Daoy (cell line): ENCODE data around the gene HCAR1. TPM values are rescaled to one million over a fixed set of nuclear protein-coding genes. Genes with fewer than 3 reads are reported as not detected.
A peak's percentile ranks its signal among the peaks of the same experiment; 100 is the strongest.
"Not testable (repeated sequence)": the region's sequence is repeated elsewhere in the genome, so short reads cannot be mapped to it uniquely, and the experiment has no call there.

ENCODE experiments used
- DNase-seq: peaks from one replicate; pipeline ENCODE4 v3.0.0-alpha.2; 2015; ENCODE audit warnings: low read depth
- total RNA-seq: library from RNA; depleted of rRNA; stranded (reverse); fragments of >200 nt; shearing (Covaris generic); gene quantifications from 2 replicates; pipeline ENCODE4 v1.2.3, GENCODE V29; 2014; rRNA removed

Gene HCAR1
- 0.03 and 0.23 TPM in 2 replicates for total RNA-seq

- peak; percentile 35 for DNase-seq
These were observed at the start of gene HCAR1 for GRCh38 chr12:122730215-122731014. Gene HCAR1 (minus strand): TSS chr12:122730844. CDS start chr12:122730339, 505 bp downstream.

GRCh38 chr12:122757568-122757967 lies 26.9 kb upstream of the HCAR1 start:
- DNase-seq, result no peak

GRCh38 chr12:122754790-122755189 lies 24.1 kb upstream of the HCAR1 start:
- DNase-seq, result no peak

DNA sequence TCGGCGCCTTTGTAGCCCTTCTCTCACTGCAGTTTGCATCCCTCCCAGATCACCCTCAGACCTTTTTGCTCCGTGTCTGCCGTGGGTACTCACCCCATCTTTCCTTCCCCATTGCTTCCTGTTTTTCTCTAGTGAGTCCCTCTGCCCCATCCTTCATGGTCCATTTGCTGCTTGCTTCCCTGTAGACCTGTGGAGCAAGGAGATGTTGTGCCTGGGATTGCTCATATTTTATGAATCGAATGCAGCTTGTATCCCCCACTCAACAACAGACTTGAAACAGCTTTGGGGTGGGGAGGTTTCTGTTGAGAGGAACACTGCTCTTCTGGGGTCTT lies 22.6 kb upstream of the HCAR1 start:
- DNase-seq, result no peak

GRCh38 chr12:122752464-122753318 lies 22.0 kb upstream of the HCAR1 start, which contains the start of gene DENR:
Gene DENR (plus strand): TSS chr12:122752824. CDS start chr12:122753702, 878 bp downstream.
- peak; percentile 99 for DNase-seq

DNA sequence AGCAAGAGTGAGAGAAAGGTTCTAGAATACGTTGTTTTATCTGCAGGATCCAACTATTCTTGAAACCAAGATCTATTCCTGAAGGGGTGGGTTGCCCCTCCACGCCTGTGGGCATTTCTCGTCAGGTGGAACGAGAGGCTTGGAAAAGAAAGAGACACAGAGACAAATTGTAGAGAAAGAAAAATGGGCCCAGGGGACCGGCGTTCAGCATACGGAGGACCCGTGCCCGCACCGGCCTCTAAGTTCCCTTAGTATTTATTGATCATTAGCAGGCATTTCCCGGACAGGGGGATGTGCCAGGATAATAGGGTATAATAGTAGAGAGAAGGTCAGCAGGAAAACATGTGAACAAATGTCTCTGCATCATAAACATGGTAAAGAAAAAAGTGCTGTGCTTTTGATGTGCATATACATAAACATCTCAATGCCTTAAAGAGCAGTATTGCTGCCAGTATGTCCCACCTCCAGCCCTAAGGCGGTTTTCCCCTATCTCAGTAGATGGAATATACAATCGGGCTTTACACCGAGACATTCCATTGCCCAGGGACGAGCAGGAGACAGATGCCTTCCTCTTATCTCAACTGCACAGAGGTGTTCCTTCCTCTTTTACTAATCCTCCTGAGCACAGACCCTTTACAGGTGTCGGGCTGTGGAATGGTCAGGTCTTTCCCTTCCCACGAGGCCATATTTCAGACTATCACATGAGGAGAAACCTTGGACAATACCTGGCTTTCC lies 20.3 kb upstream of the HCAR1 start:
- not testable (repeated sequence) for DNase-seq

DNA sequence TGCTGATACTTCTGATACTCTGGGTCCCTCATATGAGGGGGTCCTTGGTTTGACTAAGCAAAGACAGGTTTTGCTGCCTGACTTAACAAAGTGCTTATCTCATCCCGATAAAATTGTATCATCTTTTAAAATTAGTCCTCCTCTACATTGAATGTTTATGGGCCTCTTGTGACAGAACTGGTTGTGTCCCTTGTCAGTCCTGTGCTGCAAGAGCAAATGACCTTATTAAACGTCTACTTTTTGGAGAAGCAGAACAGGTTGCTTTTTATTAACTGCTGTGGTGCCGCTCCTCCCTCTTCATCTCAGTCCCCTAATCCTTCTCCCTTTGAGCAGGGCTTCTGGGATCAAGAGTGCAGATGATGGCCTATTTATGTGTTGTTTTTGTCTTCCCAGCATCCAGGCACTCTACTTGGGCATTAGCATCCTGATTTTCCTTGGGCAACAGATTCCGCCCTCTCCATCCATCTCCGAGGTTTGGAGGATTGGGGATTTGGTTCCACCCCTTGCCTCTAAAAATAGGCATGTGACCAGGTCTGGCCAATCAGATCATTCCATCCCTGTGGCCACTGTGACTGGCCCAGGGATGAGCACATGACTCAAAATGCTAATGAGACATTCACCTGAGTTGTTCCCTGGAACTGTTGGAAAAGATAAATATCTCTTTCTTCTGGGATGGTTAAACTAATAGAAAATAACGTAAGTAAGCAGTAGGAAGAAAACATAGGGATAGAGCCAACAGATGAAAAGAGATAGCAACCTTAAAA lies 19.1 kb upstream of the HCAR1 start:
- DNase-seq, result no peak

- no peak for DNase-seq
These were observed 16.8 kb upstream of the HCAR1 start for GRCh38 chr12:122747224-122748135.

GRCh38 chr12:122743895-122744525 lies 13.4 kb upstream of the HCAR1 start:
- DNase-seq, result no peak

- DNase-seq, result no peak
These were observed 9.7 kb upstream of the HCAR1 start for GRCh38 chr12:122740351-122740750.

- DNase-seq, result no peak
These were observed 7.9 kb upstream of the HCAR1 start for GRCh38 chr12:122738571-122738970.

- no peak for DNase-seq
These were observed 2.0 kb upstream of the HCAR1 start for GRCh38 chr12:122732611-122733010.

- DNase-seq, result no peak
These were observed 1.5 kb upstream of the HCAR1 start for GRCh38 chr12:122732170-122732569.

DNA sequence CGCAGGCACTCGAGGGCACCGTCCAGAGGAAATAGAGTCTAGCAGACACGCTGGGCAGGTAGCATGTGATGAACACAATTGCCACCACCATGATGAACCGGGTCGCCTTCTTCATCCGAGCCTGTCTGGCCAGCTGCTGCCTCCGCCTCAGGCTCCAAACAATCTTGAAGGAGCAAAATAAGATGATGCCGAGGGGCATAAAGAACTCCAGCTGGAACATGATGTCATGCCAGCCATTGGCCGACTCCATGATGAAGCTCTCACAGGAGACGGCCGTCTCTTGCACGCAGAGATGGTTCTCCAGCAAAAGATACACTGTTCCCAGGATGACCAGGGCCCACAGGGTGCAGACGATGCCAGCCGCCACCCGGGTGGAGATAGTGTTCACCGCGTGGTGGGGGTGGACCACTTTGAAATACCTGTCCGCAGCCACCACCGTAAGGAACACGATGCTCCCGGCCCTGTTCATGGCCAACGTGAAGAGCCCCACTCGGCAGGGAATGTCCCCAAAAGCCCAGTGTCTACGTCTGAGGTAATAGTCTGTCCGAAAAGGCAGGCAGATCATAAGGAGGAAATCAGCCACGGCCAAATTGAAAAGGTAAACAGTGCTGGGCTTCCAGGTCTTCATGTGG lies 945 bp downstream of the HCAR1 start:
- no peak for DNase-seq

DNA sequence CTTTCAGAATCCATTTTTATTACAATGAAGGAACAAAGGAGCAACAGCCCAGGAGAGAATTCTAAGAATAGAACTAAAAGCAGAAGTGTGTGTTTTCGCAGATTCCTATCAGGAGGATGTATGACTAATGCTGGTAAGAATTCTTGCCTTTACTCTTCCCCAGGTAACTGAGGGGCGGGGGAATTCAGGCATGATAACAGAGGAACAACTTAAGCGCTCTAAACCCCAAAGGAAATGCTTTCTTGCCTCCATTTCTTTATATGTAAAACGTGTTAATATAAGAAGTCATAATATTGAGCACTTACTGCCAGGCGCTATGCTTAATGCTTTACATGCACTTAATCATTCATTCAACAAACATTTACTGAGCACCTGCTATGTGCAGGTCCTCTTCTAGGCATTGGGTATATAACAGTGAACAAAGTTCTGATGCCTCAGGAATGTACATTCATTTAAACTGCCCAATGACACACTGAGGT lies 4.5 kb downstream of the HCAR1 start:
- peak; percentile 37 for DNase-seq

GRCh38 chr12:122725452-122726079 lies 5.1 kb downstream of the HCAR1 start:
- DNase-seq, result no peak

GRCh38 chr12:122724641-122725243 lies 5.9 kb downstream of the HCAR1 start:
- no peak for DNase-seq

DNA sequence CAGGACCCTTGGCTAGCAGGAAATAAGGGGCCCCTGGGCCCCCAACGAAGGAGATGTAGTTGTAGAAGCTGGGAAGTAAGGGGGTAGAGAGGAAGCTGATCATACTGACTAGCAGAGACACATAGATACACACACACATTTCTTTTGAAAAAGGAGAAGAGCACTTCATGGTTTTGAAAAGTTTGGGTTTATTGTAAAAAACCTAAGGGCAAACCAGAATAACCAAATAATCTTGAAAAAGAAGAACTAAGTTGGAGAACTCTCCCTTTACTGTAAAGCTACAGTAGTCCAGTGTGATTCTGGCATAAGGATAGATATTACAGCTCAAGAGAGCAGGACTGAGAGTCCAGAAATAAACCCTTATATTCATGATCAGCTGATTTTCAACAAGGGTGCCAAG lies 8.3 kb downstream of the HCAR1 start:
- DNase-seq, result no peak
